K562 (cell line): ENCODE data around the gene STX18. TPM values are rescaled to one million over a fixed set of nuclear protein-coding genes. Genes with fewer than 3 reads are reported as not detected.

Source experiments
- CREBBP ChIP-seq: IDR thresholded peaks from one replicate; pipeline ENCODE4 v1.6.1; 2012; ENCODE audit warnings: low read depth, mild to moderate bottlenecking, control low read depth, inconsistent platforms, low read length
- HIVEP1 ChIP-seq: fragments of 250-450 bp; sonication (Bioruptor Pico); IDR thresholded peaks from 2 replicates; pipeline ENCODE4 v1.4.0; 2020; ENCODE audit warnings: mild to moderate bottlenecking
- KAT8 ChIP-seq: fragments of 450-650 bp; IDR thresholded peaks from 2 replicates; pipeline ENCODE4 v1.6.1; 2016; ENCODE audit warnings: low read depth, mild to moderate bottlenecking
- KDM5B ChIP-seq: fragments of 200-600 bp; sonication (generic); IDR thresholded peaks from 2 replicates; pipeline ENCODE4 v1.6.1; 2012; ENCODE audit warnings: low read depth, mild to moderate bottlenecking, moderate library complexity, low read length, control low read depth, inconsistent platforms; ENCODE audit not compliant: insufficient replicate concordance
- MNT ChIP-seq, 2 experiments: fragments of 450-650 bp; conservative IDR thresholded peaks; 2 replicates each; pipeline ENCODE4 v1.6.1; 2017; ENCODE audit warnings: mild to moderate bottlenecking in 2 of 2, moderate library complexity in 2 of 2
- MTA1 ChIP-seq: fragments of 450-650 bp; IDR thresholded peaks from 2 replicates; pipeline ENCODE4 v1.6.1; 2017; ENCODE audit warnings: borderline replicate concordance
- NCOA4 ChIP-seq: fragments of 450-650 bp; IDR thresholded peaks from 2 replicates; pipeline ENCODE4 v1.6.1; 2018; ENCODE audit warnings: mild to moderate bottlenecking; ENCODE audit not compliant: partially characterized antibody
- SAP30 ChIP-seq: fragments of 200-600 bp; sonication (generic); IDR thresholded peaks from 2 replicates; pipeline ENCODE4 v1.6.1; 2012; ENCODE audit warnings: borderline replicate concordance, low read depth, mild to moderate bottlenecking, moderate library complexity, low read length, control low read depth, inconsistent platforms; ENCODE audit not compliant: insufficient read depth, poor library complexity, severe bottlenecking
- TRIM24 ChIP-seq, 2 experiments: fragments of 450-650 bp; IDR thresholded peaks; 2 replicates each; pipeline ENCODE4 v1.6.1; 2016
- YY1 ChIP-seq, 3 experiments: IDR thresholded peaks; 2 replicates each; pipeline ENCODE4 v1.6.1; 2011; ENCODE audit warnings: low read length in 2 of 3, mild to moderate bottlenecking in 2 of 3, moderate library complexity in 2 of 3, borderline replicate concordance in 1 of 3, control low read depth in 1 of 3, low read depth in 1 of 3; ENCODE audit not compliant: insufficient read depth in 3 of 3, insufficient replicate concordance in 2 of 3, control insufficient read depth in 1 of 3, insufficient read length in 1 of 3; ENCODE audit errors: extremely low read depth in 1 of 3
- ZBTB40 ChIP-seq, 2 experiments: fragments of 450-650 bp in 1 of 2; sonication (generic) in 1 of 2; formaldehyde crosslinking in 1 of 2; IDR thresholded peaks; 2 replicates each; pipeline versions ENCODE4 v1.7.1 to v1.9.0; 2016 to 2022; ENCODE audit warnings: inconsistent platforms in 1 of 2, mild to moderate bottlenecking in 1 of 2, missing genetic modification reagents in 1 of 2
- ZNF316 ChIP-seq: fragments of 450-650 bp; IDR thresholded peaks from 2 replicates; pipeline ENCODE4 v1.6.1; 2016
- ZNF780A ChIP-seq: fragments of 250-450 bp; sonication (Bioruptor Pico); IDR thresholded peaks from 2 replicates; pipeline ENCODE4 v1.5.0; 2021; ENCODE audit warnings: mild to moderate bottlenecking
- ZSCAN29 ChIP-seq: fragments of 450-650 bp; IDR thresholded peaks from 2 replicates; pipeline ENCODE4 v1.6.1; 2017
- polyA plus RNA-seq, 8 experiments: library from polyadenylated mRNA; depleted of rRNA in 4 of 8; stranded (reverse) in 5 of 8; unstranded in 3 of 8; fragments of >200 nt; fragmentation: Nextera tagmentation in 2 of 8; fragmentation: Illumina TruSeq in 1 of 8; extraction: Ambion mirVana in 2 of 8; extraction: Trizol in 1 of 8; gene quantifications; 2 replicates each; pipeline versions ENCODE4 v1.2.1 to v1.2.3, GENCODE V29; 2011 to 2014; ENCODE audit warnings: inconsistent platforms in 1 of 8, missing spikeins in 1 of 8
- total RNA-seq, 7 experiments: library from RNA; depleted of rRNA in 6 of 7; stranded (reverse); fragments of >200 nt in 6 of 7; fragmentation: Illumina TruSeq in 2 of 7; extraction: Trizol in 2 of 7; gene quantifications; 2 replicates each; pipeline versions ENCODE4 v1.2.1 to v1.2.3, GENCODE V29; 2011 to 2021; ENCODE audit warnings: low replicate concordance in 1 of 7
- TF ChIP-seq, protein P1 (sequence below): fragments of 450-650 bp; formaldehyde crosslinking; IDR thresholded peaks from 2 replicates; pipeline ENCODE4 v1.4.0; 2022; ENCODE audit warnings: mild to moderate bottlenecking, moderate library complexity

The STX18 gene
- total and polyA plus RNA-seq, 9 of the 15 experiments (the other 6 are each of a cell fraction or from before 2014, with no cell fraction given), result 6.2 to 41.7 (median 22.7) TPM

GRCh38 chr4:4532371-4533154, 9.3 kb downstream of the STX18 start (continued):
- no peak for TF ChIP-seq ZBTB40 (IDR thresholded peaks at IDR 0.05)
- no peak for TF ChIP-seq ZBTB40 (CRISPR knock-in tag; IDR thresholded peaks at IDR 0.05)
- TF ChIP-seq MTA1, result 0 out of 2 replicates have a peak, but pooled peaks have one; percentile 38
- no peak for TF ChIP-seq YY1 (IDR thresholded peaks at IDR 0.05; ENCODE audit: borderline replicate concordance in 1 of 3, control insufficient read depth in 1 of 3, extremely low read depth in 1 of 3, insufficient read depth in 3 of 3, insufficient read length in 1 of 3, insufficient replicate concordance in 2 of 3, low read depth in 1 of 3, low read length in 2 of 3)
- TF ChIP-seq NCOA4, result no peak
- TF ChIP-seq ZSCAN29, result no peak
- TF ChIP-seq HIVEP1 (CRISPR knock-in tag), result no peak
- TF ChIP-seq SAP30, result no peak
- TF ChIP-seq ZNF780A (CRISPR knock-in tag), result no peak
- no peak for TF ChIP-seq KDM5B
- TF ChIP-seq KAT8, result no peak
- TF ChIP-seq, protein P1, sequence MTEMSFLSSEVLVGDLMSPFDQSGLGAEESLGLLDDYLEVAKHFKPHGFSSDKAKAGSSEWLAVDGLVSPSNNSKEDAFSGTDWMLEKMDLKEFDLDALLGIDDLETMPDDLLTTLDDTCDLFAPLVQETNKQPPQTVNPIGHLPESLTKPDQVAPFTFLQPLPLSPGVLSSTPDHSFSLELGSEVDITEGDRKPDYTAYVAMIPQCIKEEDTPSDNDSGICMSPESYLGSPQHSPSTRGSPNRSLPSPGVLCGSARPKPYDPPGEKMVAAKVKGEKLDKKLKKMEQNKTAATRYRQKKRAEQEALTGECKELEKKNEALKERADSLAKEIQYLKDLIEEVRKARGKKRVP (CRISPR knock-in tag), result no peak
- no peak for TF ChIP-seq CREBBP
- TF ChIP-seq TRIM24 (IDR thresholded peaks at IDR 0.05), result peak; percentile 37 to 63; a peak in 3 of 4 replicates
- TF ChIP-seq ZNF316, result peak; percentile 73
- no peak; a peak in 1 of 4 replicates for TF ChIP-seq MNT (conservative IDR thresholded peaks at IDR 0.05)
